GM12892 (cell line): ENCODE results near the gene SEC16A.

Source experiments
- POLR2A ChIP-seq: IDR thresholded peaks from 2 replicates; pipeline ENCODE4 v1.6.1; 2011; ENCODE audit warnings: low read depth, low read length, control low read depth
- TAF1 ChIP-seq: IDR thresholded peaks from 2 replicates; pipeline ENCODE4 v1.6.1; 2011; ENCODE audit warnings: low read depth, mild to moderate bottlenecking, control low read depth, low read length, borderline replicate concordance

DNA sequence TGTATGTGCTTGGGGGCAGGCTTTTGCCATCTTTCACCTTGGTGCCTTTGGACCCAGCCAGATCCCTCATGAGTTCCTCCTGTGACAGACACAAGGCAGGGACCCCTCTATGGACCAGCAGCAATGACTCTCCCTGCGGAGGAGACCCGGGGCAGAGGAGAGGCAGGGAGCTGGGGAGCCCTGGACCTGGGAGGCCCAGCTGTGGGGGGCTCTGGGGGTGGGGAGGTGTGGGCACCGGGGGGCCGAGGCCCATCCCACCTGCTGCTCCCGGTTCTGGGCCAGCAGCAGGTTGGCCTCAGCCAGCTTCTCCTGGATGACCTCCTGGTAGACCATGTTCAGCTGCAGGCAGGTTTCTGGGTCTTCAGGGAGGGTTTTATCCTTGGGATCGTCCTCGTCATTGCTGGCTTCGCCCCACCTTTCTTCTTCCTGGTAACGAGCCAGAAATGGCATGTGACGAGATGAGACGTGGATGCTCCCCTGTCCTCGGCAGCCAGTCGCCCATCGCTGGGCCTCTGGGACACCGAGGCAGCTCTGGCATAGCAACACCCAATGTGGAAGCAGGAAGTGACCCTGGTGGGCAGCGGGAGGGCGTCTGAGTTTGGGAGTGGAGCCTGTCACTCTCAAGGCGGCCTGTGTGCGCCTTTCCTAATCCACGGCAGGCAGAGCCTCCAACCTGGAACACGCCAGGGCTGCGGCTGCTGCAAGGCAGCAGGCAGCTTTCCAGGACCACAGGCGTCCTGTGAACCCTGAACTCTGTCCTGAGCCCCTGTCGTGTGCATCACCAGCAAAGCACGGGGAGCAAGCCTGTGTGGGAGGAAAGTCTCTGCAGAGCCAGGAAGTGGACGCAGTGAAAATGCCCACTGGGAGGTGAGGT, 87.3 kb downstream of the SEC16A start:
- TF ChIP-seq TAF1: no peak
- no peak for TF ChIP-seq POLR2A
